Medulla oblongata (tissue), 1 donor: ENCODE measurements around the gene CPA2.
"Not testable (repeated sequence)": the region's sequence is repeated elsewhere in the genome, so short reads cannot be mapped to it uniquely, and the experiment has no call there.

ENCODE experiments used
- DNase-seq: peaks from one replicate; pipeline ENCODE4 v3.0.0-alpha.2; 2015; ENCODE audit errors: extremely low spot score

CPA2 gene

DNA sequence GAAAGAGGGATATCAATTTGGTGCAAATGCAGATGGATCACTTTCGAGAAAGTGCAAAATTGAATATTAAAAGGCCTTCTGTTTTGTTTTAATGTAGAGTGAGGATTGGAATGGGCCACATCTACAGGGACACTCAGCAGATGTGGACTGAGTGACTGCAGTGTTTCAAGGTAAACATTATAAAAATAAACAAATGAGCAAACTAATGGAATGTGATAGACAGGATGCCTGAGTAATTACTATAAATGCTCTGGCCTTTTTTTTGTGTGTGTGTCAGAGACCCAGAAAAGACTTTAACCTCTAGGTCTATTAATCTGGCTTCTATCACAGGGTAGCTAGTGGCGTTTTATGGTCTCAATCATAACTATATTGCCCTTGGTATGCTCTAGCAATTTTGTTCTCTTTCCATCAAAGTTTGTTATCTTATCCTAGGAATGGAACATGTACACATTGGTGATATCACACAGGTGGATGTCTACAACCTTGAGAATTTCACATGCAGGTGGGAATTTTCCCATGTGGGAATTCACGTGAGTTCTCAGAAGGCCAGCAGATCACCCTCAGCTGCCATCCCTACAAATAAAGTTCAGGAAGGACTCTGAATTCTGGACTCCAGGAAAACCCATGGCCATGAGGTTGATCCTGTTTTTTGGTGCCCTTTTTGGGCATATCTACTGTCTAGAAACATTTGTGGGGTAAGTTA is at the start of gene CPA2:
TSS of gene CPA2 (plus strand) at position 606 of the 703 bp plus-strand sequence. CDS start at position 625, 19 bp downstream.
- DNase-seq: no peak

DNA sequence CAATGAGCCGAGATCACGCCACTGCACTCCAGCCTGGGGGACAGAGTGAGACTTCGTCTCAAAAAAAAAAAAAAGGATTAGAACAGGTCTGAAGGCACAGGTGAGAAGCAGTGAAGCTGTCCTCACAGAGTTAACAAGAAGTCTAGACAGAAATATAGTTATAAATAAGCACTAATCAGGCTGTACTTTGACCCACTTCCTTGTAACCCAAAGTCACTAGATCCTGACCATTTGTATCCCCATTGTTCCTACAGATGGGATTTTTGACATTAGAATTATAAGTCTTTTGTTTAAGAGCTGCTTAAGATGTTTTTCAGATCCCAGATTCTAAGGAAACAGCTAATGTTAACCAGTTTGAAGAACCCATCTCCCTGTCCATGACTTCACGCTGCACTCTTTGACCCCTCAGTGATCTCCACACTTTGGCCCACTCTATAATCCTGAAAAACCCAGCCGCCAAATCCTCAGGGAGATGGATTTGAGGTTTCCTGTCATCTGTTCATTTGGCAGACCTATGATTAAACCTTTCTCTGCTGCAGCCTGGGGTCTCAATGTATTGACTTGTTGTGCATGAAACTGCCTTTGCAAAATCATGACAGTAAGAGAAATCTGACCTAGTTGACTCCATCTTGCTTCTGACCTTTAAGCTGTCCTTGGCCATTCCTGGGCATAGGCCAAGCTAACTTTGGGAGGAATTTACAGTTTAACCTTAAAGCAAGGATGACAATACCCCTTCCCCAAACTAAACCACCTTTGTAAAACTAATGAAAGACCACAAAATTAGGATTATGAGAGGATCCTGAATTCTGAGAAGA is 47.6 kb upstream of the CPA2 start:
- DNase-seq: no peak

DNA sequence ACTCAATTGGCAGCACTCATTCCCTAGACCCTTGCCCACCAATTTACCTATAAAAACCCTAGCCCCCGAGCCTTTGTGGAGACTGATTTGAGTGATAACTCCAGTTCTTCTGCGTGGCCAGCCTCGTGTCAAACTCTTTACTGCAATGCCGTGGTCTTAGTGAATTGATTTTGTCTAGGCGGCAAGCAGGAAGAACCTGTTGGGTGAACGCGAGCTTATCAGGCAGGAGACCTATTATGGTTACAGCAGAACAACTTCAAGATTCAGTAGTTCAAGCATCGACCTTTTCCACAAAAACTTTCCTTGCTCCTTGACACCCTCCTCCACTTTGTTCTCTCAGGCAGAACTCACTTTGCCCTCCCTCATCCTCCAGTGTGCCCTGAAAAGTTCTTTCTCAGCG is 46.8 kb upstream of the CPA2 start:
- no peak for DNase-seq

DNA sequence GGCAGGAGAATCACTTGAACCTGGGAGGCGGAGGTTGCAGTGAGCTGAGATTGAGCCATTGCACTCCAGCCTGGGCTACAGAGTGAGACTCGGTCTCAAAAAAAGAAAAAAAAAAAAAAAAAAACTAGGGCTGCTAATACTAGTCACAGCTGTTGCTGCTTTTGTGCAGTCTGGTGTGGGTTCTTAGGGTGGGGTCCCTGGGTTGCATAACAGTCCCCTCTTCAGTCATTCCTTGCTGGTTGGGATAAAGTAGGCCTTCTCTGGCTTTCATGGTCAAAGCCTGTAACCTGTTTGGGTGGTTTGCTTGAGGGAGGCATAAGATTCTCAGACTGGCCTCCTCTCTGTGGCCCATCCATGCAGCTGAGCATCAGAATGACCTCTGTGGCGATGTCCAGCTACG is 44.9 kb upstream of the CPA2 start:
- no peak for DNase-seq

DNA sequence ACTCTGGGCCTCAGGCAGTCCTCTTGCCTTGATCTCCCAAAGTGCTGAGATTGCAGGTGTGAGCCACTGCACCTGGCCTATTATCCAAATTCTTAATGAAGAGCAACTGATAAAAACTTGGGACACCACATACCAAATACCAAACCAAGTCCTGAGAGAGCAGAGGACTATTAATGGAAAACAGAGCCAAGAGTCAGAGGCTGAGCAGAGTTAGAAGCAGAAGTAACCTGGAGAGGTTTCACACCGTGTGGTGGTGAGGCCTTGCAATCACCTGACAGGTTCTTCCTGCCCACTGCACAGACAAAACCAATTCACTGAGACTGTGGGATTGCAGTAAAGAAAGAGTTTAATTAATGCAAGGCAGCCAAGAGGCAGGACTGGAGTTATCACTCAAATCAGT is 43.0 kb upstream of the CPA2 start:
- DNase-seq: no peak

DNA sequence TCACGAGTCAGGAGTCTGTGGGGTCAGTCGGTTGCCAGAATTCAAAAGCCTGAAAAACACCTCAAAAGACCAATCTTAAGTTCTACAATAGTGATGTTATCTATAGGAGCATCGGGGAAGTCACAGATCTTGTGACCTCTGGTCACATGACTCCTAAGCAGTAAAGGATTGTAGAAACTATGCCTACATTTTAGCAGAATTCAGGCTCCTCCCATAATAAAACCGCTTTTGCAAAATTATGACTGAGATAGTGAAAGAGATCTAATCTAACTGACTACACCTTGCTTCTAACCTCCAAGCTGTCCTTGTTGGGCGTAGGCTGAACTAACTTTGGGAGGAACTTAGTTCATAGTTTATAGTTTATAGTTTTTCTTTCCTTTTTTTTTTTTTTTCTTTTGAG is 42.5 kb upstream of the CPA2 start:
- no peak for DNase-seq

DNA sequence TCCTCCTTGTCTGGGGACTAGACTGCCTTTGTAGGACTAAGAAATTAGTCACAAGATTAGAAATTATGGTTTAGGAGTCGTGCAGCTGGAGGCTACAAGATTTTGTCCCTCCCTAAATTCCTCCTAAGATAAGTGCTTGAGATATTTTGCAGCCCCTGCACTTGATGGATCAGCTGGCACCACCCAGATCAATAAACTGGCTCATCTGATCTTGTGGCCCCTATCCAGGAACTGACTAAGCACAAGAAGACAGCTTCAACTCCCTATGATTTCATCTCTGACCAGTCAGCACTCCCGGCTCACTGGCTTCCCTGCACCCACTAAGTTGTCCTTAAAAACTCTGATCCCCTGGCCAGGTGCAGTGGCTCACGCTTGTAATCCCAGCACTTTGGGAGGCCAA is 41.7 kb upstream of the CPA2 start:
- DNase-seq: not testable (repeated sequence)

DNA sequence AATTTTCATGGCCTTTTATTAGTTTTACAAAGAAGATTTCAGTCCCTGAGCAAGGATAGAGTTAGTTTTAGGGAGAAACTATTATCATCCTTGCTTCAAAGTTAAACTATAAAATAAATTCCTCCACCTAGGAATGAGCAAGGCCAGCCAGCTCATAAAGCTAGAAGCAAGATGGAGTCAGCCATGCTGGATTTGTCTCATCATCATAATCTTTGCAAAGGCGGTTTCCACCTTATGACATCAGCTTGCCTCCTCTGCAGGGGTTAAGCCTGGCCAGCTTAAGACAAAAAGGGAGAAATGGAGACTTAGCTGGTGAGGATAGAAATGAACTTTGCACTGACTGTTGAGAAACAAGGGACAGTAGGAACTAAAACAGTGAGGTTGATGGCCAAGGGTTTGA is 40.3 kb upstream of the CPA2 start:
- DNase-seq: no peak

DNA sequence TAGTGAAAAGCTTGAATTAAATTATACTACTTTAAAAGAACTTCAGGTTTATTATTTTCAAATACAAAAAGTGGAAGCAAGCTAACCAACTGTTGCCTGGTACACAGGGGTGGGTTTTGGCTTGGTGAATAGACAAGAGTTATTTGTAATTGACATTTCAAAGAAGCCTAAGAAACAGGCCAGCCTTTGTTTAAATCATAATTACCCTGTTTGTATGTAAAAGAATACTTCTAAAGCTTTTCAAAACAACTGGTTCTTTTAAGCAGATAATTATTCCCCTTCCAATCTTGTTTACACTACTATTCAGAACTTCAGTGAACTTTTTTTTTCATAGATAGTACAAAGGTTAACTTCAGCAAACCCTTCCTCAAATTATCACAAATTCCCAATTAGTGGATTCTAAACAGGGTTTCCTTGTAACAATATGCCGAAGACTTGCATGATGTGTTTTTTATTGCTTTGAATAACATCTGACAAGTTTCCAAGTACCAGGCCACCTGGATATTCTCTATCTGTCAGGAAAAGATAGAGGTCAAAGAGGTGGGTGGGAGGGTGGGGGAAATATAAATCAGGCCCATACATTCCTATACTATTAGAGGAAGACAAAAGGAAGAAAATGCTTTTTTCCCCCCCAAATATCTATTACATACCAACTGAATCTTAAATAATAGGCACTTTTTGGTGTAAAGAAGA is 38.6 kb upstream of the CPA2 start:
- peak; percentile 81 for DNase-seq

DNA sequence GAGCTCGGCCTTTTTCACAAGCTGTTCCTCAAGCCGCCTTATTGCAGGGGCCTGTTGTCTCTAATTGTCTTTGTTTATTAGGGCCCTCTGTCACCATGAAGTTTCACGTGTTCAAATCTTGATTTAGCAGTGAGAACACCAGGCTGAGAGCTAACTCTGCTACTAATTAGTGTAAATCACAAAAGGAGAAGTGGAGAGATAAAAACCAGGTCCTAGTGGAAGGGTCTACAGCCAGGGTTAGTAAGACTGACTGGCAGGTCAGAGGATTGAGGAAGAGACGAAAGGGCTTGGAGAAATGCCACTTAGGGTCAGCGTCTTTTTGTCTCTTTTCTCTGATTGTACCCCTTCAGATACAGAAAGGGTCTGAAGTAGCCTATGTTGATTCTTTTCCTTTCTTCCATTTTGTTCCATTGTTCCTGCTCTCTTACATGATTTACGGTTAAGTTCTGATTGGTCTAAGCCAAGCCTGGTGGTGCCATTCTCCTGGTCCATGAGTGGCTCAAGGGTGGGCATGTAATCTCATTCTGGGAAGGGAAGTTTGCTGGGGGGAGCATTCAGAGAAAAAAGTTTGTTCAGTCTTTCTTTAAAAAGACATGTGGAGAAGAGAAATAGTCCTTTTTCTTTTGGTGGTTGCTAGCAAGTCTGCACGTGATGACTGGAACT is 37.7 kb upstream of the CPA2 start:
- peak; percentile 19 for DNase-seq

DNA sequence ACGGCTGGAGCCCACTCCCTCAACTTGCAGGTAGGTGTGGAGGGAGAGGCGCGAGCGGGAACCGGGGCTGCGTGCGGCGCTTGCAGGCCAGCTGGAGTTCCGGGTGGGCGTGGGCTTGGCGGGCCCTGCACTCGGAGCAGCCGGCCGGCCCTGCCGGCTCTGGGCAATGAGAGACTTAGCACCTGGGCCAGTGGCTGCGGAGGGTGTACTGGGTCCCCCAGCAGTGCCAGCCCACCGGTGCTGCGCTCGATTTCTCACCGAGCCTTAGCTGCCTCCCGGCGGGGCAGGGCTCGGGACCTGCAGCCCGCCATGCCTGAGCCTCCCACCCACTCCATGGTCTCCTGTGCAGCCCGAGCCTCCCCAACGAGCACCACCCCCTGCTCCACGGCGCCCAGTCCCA is 36.7 kb upstream of the CPA2 start:
- DNase-seq: not testable (repeated sequence)

DNA sequence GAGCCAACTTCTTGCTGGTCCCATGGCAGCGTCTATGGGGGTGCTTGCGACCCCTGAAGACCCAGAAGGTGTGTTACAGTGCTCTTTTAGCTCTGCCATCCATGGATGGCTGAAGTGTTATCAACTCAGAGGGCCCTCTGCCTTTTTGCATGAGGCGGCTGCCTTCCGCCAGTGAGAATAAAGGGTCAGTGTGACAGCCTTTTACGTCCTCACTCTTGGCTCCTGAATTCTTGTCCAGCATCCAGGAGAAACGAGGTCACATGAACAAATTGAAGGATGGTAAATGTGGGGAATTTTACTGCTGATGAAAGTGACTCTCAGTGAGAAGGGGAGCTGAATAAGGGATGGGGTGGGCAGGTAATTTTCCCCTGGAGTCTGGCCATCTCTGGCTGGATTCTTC is 34.9 kb upstream of the CPA2 start:
- peak; percentile 66 for DNase-seq

DNA sequence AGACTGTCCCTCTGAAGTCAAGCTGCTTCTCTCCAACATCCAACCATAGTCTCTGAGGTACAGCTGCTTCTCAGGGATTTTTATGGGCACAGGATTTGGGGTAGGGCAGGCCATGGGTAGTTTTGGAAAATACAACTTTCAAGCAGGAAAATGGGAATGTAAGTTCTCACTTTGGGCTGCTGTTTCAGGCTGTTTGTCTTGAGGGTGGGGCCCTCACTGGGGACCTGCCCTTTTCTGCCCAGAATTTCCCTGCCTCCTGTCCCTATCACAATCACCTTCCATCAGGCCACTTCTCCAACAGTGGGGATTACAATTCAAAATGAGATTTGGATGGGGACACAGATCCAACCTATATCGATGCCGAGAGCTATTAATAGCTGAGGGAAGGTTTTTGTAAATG is 34.5 kb upstream of the CPA2 start:
- no peak for DNase-seq

DNA sequence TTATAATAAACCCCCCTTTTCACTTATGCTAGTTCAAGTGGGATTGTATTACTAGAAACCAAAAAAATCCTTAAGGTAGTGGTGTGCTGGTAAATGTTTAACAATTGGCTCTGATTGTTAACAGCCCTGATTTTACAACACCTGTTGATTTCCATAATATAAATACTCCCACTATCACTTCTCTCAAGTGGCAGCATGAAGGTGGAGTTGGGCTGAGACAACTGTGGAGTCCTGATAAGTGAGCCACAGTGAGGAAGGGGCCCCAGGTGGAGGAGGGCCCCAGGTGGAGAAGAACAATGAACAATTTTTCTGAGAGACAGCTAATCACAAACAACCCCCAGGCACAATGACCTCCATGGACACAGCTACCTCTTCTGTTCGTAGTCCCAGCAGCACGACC is 32.6 kb upstream of the CPA2 start:
- no peak for DNase-seq

DNA sequence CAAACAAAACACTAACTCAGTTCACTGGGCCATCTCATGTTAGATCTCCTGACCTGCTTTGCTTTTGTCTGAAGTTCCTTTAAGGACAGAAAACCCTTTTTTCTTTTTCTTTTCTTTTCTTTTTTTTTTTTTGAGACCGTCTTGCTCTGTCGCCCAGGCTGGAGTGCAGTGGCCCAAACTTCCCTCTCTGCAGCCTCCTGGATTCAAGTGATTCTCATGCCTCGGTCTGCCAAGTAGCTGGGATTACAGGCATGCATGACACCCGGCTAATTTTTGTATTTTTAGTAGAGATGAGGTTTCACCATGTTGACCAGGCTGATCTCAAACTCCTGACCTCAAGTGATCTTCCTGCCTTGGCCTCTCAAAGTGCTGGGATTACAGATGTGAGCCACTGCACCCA is 30.3 kb upstream of the CPA2 start:
- DNase-seq: not testable (repeated sequence)

DNA sequence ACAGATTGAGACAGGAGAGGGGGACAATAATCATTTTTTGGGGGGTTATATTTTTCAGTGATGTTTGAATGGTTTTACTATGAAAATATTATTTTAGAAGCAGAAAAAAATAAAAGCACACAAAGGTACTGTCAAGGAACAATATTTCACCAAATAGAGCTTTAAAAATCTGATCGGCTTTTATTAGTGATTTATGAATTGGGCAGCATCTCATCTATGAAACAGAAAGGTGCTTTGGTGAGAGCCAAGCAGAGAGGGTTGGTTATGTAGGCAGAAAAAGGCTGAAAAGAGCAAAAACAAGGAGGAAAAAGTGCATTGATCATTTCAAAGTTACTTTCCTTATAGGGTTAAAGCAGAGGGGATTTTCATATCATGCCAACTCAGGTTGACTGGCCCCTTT is 26.4 kb upstream of the CPA2 start:
- DNase-seq: no peak

DNA sequence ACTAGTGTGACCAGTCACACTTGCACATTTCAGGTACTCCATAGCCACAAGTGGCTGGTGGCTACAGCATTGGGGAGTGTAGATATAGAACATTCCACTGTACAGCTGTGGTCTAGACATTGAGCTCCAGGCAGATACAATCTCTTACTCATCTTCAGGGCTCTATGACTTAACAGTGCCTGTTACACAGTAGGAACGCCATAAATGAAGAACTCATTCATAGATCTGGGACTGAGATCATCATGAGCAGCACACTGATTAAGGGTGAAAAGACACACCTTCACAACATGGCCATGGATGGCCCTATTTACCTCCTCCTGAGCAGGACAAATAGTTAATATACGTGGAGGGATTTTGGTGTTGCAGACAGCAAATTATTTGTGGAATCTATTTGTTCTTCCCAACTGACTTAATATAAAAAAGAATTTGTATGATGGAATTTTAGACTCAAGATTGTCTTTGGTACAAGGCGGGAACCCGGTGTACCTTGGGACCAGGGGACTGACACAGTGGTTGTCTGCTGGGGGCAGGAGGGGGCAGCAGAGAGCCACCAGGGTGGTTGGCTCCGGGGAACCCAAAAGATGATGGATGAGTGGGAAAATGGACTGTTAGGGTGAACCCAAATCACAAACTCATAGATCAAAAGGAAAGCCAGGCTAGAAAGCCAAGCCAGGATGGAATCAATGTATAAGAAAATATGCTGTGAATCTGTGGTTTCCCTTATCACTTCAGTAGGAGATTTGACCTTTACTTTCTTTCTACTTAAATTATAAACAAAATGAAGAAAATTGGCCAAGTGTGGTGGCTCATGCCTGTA is 24.3 kb upstream of the CPA2 start:
- peak; percentile 59 for DNase-seq

DNA sequence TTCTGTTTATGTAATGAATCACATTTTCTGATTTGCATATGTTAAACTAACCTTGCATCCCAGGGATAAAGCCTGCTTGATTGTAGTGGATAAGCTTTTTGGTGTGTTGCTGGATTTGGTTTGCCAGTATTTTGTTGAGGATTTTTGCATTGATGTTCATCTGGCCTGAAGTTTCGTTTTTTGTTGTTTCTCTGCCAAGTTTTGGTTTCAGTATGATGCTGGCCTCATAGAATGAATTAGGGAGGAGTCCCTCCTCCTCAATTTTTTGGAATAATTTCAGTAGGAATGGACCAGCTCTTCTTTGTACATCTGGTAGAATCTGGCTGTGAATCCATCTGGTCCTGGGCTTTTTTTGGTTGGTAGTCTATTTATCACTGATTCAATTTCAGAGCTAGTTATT is 23.2 kb upstream of the CPA2 start:
- DNase-seq: not testable (repeated sequence)

DNA sequence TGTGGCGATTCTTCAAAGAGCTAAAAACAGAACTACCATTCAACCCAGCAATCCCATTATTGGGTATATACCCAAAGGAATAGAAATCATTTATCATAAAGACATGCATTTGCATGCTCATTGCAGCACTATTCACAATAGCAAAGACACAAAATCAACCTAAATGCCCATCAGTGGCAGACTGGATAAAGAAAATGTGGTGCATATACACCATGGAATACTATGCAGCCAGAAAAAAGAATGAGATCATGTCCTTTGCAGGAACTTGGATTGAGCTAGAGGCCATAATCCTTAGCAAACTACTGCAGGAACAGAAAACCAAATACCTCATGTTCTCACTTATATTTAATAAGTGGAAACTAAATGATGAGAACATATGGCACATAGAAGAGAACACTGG is 20.2 kb upstream of the CPA2 start:
- DNase-seq: not testable (repeated sequence)

DNA sequence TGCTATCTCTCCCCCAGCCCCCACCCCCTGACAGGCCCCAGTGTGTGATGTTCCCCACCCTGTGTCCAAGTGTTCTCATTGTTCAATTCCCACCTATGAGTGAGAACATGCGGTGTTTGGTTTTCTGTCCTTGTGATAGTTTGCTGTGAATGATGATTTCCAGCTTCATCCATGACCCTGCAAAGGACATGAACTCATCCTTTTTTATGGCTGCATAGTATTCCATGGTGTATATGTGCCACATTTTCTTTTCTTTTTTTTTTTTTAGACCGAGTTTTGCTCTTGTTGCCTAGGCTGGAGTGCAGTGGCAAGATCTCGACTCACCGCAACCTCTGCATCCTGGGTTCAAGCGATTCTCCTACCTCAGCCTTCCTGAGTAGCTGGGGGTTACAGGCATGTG is 17.8 kb upstream of the CPA2 start:
- DNase-seq: not testable (repeated sequence)

DNA sequence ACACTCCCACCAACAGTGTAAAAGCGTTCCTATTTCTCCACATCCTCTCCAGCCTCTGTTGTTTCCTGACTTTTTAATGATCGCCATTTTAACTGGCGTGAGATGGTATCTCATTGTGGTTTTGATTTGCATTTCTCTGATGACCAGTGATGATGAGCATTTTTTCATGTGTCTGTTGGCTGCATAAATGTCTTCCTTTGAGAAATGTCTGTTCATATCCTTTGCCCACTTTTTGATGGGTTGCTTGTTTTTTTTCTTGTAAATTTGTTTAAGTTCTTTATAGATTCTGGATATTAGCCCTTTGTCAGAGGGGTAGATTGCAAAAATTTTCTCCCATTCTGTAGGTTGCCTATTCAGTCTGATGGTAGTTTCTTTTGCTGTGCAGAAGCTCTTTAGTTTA is 17.0 kb upstream of the CPA2 start:
- not testable (repeated sequence) for DNase-seq
